Middle frontal gyrus (tissue), 1 donor: Measurements from ENCODE around the gene HOATZ.

Experiments used
- DNase-seq: peaks from one replicate; pipeline ENCODE4 v3.0.0-alpha.2; 2015; ENCODE audit warnings: low spot score; ENCODE audit errors: extremely low spot score

The HOATZ gene

GRCh38 chr11:111521135-111521534 is 6.6 kb downstream of the HOATZ start:
- DNase-seq = no peak

DNA sequence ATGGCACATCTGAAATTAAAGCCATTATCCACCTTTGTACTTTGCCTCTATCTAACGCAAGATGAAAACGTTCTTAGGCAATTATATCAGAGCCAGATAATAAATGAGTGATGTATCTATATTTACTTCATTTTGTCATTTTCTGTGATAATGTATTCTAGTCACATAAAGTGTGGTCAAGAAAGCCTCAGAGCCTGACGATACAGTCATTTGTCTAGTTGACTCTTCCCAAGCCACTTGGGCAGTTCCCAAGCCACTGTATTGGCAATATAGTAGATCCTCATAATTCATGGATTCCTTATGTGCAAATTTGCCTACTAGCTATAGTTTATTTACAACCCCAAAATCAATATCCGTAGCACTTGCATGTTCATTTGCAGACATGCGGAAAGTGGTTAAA is 7.8 kb downstream of the HOATZ start:
- no peak for DNase-seq

DNA sequence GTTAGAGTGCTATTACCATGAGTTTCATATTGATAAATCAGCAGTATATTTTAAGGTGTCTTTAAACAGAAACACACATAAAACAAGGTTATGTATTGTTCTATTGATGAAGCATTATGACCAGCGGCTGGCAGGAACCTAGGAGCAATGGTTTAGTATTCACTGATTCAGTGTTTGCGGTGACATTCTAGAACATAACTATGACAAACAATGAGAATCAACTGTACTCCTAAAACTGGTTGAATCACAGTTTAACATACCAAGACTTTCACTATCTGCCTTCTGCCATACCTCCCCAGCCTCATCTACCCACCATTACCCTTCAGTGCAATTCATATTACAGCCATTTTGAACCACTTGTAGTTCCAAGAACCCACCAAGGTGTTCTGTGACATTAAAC is 8.8 kb downstream of the HOATZ start:
- DNase-seq = no peak

DNA sequence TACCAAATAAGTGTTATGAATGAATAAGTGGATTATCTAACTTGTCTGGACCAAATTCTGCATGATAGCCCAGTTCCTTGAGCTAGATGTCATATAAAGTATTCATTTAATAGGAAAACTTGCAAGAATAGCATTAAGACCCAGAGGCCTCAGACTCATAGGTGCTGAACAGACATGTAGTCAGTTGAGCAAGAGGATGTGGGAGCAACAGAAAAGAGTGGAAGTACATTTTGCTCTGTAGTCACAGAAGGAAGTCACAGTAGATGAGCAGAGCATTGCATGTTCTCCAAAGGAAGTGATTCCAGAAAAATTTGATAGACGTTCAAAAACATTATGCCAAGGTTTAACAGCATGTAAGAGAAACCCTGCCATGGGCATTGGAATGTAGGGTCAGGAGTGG is 9.5 kb downstream of the HOATZ start:
- DNase-seq = no peak

- no peak for DNase-seq
Observed at GRCh38 chr11:111525456-111525855, 10.9 kb downstream of the HOATZ start.

DNA sequence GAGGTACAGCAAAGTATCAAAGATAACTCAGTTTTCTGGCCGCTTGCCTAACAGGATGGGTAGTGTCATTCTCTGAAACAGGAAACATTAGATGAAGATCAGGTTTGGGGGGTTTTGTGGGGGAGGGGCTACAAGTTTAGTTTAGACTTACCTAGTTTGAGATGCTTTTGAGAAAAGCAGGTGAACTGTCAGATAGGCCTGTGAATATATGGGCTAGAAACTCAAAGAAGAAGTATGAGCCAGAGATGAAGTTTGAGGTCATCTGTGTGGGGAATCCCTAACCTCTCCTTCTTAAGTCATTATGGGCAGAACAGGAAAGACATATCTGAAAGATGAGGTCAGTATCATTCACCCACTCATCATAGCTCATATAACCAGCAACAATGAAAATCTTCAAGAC is 11.9 kb downstream of the HOATZ start:
- no peak for DNase-seq

GRCh38 chr11:111527279-111527678 is 12.7 kb downstream of the HOATZ start:
- DNase-seq = no peak

GRCh38 chr11:111528557-111528956 is 14.0 kb downstream of the HOATZ start:
- DNase-seq = no peak

DNA sequence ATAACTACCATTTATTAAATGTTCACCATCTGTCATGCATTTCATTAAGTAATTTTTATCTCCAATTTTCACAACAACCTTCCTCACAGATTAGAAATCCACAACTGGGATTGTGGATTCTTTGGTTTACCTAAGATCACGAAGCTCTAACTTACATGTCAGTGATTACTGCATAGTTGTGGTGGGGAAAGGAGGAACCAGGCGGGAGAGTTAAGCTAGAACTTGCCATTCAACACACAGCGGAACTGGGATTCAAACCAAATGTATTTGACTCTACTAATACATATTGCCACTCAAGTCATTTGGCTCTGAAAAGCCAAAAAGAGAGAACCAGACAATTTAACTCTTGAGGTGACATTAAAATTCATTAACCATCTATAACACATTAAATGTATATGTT is 15.5 kb downstream of the HOATZ start:
- DNase-seq = no peak

DNA sequence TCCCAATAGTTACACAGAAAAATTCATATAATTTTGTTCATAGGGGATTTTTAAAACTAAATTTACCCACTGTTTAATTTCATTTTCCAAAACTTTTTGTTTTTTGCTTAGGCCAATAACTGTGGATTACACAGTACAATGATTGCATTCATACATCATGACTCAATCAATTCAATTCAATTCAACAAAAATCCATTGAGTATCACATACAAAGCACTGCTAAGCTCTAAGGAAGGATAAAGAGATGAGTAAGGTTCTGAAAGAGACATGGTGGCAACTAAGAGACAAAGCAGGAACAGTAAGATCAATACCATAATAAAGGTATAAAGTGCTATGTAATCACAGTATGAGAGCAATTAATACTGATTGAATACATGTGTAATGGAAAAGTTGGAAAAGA is 16.6 kb downstream of the HOATZ start:
- no peak for DNase-seq

DNA sequence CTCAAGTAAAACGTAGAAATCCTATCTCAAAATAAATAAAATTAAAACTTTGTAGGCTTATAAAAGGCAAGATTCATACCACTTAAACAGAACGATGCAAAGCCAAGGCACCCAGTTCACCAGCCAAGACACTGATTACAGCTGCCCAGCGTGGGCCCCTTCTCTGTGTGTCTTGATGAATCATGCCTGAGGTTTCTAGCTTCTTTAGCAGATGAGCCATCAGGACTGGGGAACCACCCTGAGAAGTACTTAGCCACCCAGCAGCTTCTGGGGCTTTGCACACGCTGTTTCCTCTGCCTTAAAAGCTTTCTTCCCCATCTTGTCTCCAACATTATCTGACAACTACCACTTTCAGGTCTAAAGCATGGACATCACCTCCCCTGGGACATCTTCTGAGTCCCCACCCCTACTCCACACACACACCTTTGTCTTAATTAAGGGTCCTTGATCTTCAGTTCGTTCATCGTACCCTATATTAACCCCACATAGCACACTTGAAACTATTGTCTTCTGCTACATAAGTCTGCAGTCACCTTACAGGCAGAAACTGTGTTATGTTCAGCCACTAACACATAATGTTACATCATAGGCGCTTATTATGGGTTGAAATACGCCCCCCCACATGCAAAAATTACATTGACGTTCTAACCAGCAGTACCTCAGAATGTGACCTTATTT is 17.2 kb downstream of the HOATZ start:
- no peak for DNase-seq

GRCh38 chr11:111532365-111532709 is 17.8 kb downstream of the HOATZ start:
- no peak for DNase-seq

- no peak for DNase-seq
Observed at GRCh38 chr11:111535281-111535680, 20.7 kb downstream of the HOATZ start.

GRCh38 chr11:111537336-111537860 is 22.8 kb downstream of the HOATZ start:
- no peak for DNase-seq

DNA sequence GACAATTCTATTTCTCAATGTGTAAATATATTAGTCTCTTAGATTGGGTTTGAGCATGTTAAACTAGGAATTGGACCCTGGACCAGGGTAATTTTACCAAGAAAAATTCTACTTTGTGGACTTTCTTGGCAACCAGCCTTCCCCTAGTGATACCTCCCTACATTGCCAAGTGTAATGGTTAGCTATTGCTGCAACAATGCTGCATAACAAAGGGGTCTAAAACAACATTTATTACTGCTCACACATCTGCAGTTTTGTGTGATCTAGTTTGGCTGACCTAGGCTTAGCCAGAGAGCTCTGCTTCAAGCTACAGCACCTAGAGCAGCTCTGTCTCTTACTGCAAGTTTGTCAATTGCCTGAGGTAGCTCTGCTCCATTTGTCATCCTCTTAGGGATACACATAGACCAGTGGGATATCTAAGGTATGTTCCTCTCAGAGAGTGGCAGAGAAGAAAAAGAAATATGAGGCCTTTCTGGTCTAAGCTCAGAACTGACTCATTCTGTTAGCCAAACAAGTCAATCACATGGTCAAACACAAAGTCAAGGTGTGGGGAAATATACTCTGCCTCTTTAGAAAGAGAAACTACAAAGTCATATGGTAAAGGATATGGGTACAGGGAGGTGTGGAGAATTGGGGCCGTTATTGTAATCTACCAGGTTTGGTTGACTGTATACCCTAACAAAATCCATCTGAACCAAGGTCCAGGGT is 24.0 kb downstream of the HOATZ start:
- no peak for DNase-seq

GRCh38 chr11:111539426-111540113 is 25.0 kb downstream of the HOATZ start:
- DNase-seq = no peak

GRCh38 chr11:111540114-111540936 is 25.7 kb downstream of the HOATZ start, which contains the start of gene LAYN:
Gene LAYN (plus strand): TSS chr11:111540720. CDS start chr11:111540844, 124 bp downstream.
- no peak for DNase-seq

- DNase-seq = no peak
Observed at GRCh38 chr11:111540937-111541253, 26.3 kb downstream of the HOATZ start.

DNA sequence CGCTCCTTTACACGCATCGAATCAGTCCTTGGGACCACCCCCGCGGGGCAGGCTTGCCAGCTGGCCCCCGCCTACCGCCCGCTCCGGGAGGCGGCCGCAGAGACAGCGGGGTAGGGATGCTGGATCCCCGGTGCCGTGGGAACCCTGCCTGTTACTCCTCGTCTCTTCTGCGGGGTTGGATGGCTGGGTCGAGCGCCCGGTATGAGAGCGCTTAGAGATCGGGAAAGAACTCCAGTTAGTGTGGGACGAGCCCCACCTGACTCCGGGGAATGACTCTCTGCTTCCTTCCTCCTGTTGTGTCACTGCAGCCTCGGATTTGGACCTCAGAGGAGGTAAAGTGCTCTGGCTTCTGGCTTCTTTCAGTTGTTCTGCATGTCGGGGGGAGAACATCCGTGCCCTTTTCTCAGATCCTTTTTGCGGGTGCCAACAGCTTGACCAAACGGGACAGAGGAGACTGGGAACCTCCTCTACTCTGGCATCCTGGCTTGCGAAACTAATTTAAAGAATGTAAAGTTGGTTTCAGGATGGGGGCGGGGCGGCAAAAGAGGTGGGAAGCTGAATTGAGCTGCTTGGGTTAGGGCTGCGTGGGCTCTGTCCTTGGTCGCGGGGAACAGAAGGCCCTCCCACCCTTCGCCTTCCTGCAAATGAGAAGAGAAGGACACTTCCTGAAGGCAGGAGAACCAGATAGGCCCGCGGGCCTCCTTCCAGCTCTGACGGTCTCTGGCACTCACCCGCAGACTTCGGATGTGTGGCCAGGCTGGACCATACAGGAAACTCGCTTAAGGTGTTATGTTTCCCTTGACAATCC is 26.9 kb downstream of the HOATZ start:
- no peak for DNase-seq

- no peak for DNase-seq
Observed at GRCh38 chr11:111542606-111543275, 28.2 kb downstream of the HOATZ start.
